ENCODE measurements around the gene MRPS2. TPM values are rescaled to one million over a fixed set of nuclear protein-coding genes. Genes with fewer than 3 reads are reported as not detected.

Gene MRPS2
- total and polyA plus RNA-seq, 2 experiments from 2014 or later = 76.2 to 79.9 TPM

- Histone ChIP-seq H3K9me3 (ENCODE audit: low read depth) (no peaks in the 10 kb centered on the region), H3K27me3 (no peaks in the 10 kb centered on the region), H3K27ac (no peak overlapping the region), H3K36me3 (no peaks in the 10 kb centered on the region), H3K4me3 (no peak overlapping the region), H3K4me1 (ENCODE audit: low read depth) (no peaks in the 10 kb centered on the region)
- no peak for DNase-seq (ENCODE audit: low read depth in 1 of 2, low spot score in 1 of 2)
- TF ChIP-seq CTCF (IDR thresholded peaks at IDR 0.05; ENCODE audit: low read depth, low read length) = no peak
Measured at GRCh38 chr9:135550344-135550918, 49.9 kb downstream of the MRPS2 start.

- no peaks in the 10 kb centered on the region for H3K27me3 ChIP-seq
- H3K27ac ChIP-seq = no peak overlapping the region
- H3K4me1 ChIP-seq (ENCODE audit: low read depth) = no peaks in the 10 kb centered on the region
- no peak for DNase-seq (ENCODE audit: low read depth in 1 of 2, low spot score in 1 of 2)
- no peak overlapping the region for H3K4me3 ChIP-seq
- H3K36me3 ChIP-seq = no peaks in the 10 kb centered on the region
- TF ChIP-seq CTCF (IDR thresholded peaks at IDR 0.05; ENCODE audit: low read depth, low read length) = no peak
- no peaks in the 10 kb centered on the region for H3K9me3 ChIP-seq (ENCODE audit: low read depth)
Measured at GRCh38 chr9:135551031-135551430, 50.5 kb downstream of the MRPS2 start.

GRCh38 chr9:135551456-135551855 is 51.0 kb downstream of the MRPS2 start:
- Histone ChIP-seq H3K27me3 (no peaks in the 10 kb centered on the region), H3K9me3 (ENCODE audit: low read depth) (no peaks in the 10 kb centered on the region), H3K27ac (no peak overlapping the region), H3K4me3 (no peak overlapping the region), H3K36me3 (no peaks in the 10 kb centered on the region), H3K4me1 (ENCODE audit: low read depth) (no peaks in the 10 kb centered on the region)
- no peak for DNase-seq (ENCODE audit: low read depth in 1 of 2, low spot score in 1 of 2)
- TF ChIP-seq CTCF (IDR thresholded peaks at IDR 0.05; ENCODE audit: low read depth, low read length) = no peak

GRCh38 chr9:135552021-135552697 is 51.7 kb downstream of the MRPS2 start:
- no peaks in the 10 kb centered on the region for H3K36me3 ChIP-seq
- H3K27me3 ChIP-seq = no peaks in the 10 kb centered on the region
- no peak overlapping the region for H3K4me3 ChIP-seq
- H3K9me3 ChIP-seq (ENCODE audit: low read depth) = no peaks in the 10 kb centered on the region
- no peak for DNase-seq (ENCODE audit: low read depth in 1 of 2, low spot score in 1 of 2)
- no peak overlapping the region for H3K27ac ChIP-seq
- TF ChIP-seq CTCF (IDR thresholded peaks at IDR 0.05; ENCODE audit: low read depth, low read length) = no peak
- H3K4me1 ChIP-seq (ENCODE audit: low read depth) = no peaks in the 10 kb centered on the region

- Histone ChIP-seq H3K4me3 (no peak overlapping the region), H3K27me3 (no peaks in the 10 kb centered on the region), H3K27ac (no peak overlapping the region), H3K9me3 (ENCODE audit: low read depth) (no peaks in the 10 kb centered on the region), H3K36me3 (no peaks in the 10 kb centered on the region), H3K4me1 (ENCODE audit: low read depth) (no peaks in the 10 kb centered on the region)
- DNase-seq (ENCODE audit: low read depth in 1 of 2, low spot score in 1 of 2) = no peak
- TF ChIP-seq CTCF (IDR thresholded peaks at IDR 0.05; ENCODE audit: low read depth, low read length) = no peak
Measured at GRCh38 chr9:135552698-135553171, 52.3 kb downstream of the MRPS2 start.

Other genes with a start within 250 kb of the MRPS2 start
- 43.1 and 62.2 TPM in 2 replicates for gene PPP1R26, start 20.9 kb upstream of the MRPS2 start, total RNA-seq
- gene PPP1R26, start 20.9 kb upstream of the MRPS2 start, polyA plus RNA-seq = 25.9 and 33.7 TPM in 2 replicates
- not detected in 2 replicates for gene LCN1, start 20.8 kb downstream of the MRPS2 start, total RNA-seq
- 0.37 and 1.2 TPM in 2 replicates for gene LCN1, start 20.8 kb downstream of the MRPS2 start, polyA plus RNA-seq
- 0.53 TPM in 1 of 2 replicates, not detected in the other for gene OBP2A, start 45.4 kb downstream of the MRPS2 start, total RNA-seq
- not detected in 2 replicates for gene OBP2A, start 45.4 kb downstream of the MRPS2 start, polyA plus RNA-seq
- not detected in 2 replicates for gene PAEP, start 61.1 kb downstream of the MRPS2 start, total RNA-seq
- gene PAEP, start 61.1 kb downstream of the MRPS2 start, polyA plus RNA-seq = not detected in 2 replicates
- not detected in 2 replicates for gene GLT6D1, start 138.9 kb downstream of the MRPS2 start, total RNA-seq
- gene GLT6D1, start 138.9 kb downstream of the MRPS2 start, polyA plus RNA-seq = not detected in 2 replicates
- gene LCN9, start 162.6 kb downstream of the MRPS2 start, total RNA-seq = not detected in 2 replicates
- 0.17 TPM in 1 of 2 replicates, not detected in the other for gene LCN9, start 162.6 kb downstream of the MRPS2 start, polyA plus RNA-seq
- not detected in 2 replicates for gene SOHLH1, start 198.8 kb downstream of the MRPS2 start, total RNA-seq
- not detected in 2 replicates for gene SOHLH1, start 198.8 kb downstream of the MRPS2 start, polyA plus RNA-seq
- 0.11 and 0.12 TPM in 2 replicates for gene KCNT1, start 201.5 kb downstream of the MRPS2 start, total RNA-seq
- 0.02 and 0.20 TPM in 2 replicates for gene KCNT1, start 201.5 kb downstream of the MRPS2 start, polyA plus RNA-seq

Measured in cardiac muscle cell (in vitro differentiated cells and primary cell).